ENCODE results near the gene EXD3. TPM values are rescaled to one million over a fixed set of nuclear protein-coding genes. Genes with fewer than 3 reads are reported as not detected.
"Not testable (repeated sequence)": the region's sequence is repeated elsewhere in the genome, so short reads cannot be mapped to it uniquely, and the experiment has no call there.

The EXD3 gene
- total and polyA plus RNA-seq, 4 donors, result 8.6 to 30.5 (median 19.5) TPM

DNA sequence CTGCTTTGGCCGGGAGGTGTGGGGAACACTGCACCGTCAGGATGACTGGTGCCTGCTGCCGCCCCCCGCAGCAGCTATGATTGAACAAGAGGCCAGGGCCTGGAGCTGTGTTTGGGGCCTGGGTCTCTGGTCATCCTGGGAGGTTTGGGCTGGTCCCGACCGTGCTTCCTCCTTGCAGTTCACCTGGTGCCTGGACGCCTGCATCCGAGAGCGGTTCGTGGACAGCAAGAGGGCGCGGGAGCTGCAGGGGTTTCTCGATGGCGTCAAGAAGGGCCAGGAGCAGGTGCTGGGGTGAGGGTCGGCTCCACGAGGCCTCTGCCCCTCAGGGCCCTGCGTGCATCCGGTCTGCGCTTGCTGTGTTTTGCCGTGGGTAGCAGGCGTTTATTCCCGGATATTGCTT is 158.9 kb downstream of the EXD3 start:
- DNase-seq (no peak), ATAC-seq (ENCODE audit: insufficient read depth, low FRiP score) (no peak)
- TF ChIP-seq, protein P1, sequence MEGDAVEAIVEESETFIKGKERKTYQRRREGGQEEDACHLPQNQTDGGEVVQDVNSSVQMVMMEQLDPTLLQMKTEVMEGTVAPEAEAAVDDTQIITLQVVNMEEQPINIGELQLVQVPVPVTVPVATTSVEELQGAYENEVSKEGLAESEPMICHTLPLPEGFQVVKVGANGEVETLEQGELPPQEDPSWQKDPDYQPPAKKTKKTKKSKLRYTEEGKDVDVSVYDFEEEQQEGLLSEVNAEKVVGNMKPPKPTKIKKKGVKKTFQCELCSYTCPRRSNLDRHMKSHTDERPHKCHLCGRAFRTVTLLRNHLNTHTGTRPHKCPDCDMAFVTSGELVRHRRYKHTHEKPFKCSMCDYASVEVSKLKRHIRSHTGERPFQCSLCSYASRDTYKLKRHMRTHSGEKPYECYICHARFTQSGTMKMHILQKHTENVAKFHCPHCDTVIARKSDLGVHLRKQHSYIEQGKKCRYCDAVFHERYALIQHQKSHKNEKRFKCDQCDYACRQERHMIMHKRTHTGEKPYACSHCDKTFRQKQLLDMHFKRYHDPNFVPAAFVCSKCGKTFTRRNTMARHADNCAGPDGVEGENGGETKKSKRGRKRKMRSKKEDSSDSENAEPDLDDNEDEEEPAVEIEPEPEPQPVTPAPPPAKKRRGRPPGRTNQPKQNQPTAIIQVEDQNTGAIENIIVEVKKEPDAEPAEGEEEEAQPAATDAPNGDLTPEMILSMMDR (IDR thresholded peaks at IDR 0.05; ENCODE audit: control extremely low read depth, extremely low read depth), result no peak
- peaks cover 7 to 41% (median 17%) of the 10 kb centered on the region in 4 donors for H3K36me3 ChIP-seq (ENCODE audit: control insufficient read depth in 4 of 4, insufficient read depth in 4 of 4, low read length in 4 of 4)
- no peaks in the 10 kb centered on the region for H3K9me3 ChIP-seq (ENCODE audit: control insufficient read depth in 4 of 4, insufficient read depth in 3 of 4, low read length in 3 of 4)
- H3K4me1 ChIP-seq (ENCODE audit: control insufficient read depth in 5 of 5, insufficient read depth in 5 of 5, low read length in 5 of 5), result peaks cover 0 to 10% (median 3%) of the 10 kb centered on the region in 5 donors
- no peak overlapping the region for H3K4me3 ChIP-seq
- H3K27ac ChIP-seq (ENCODE audit: low read depth in 1 of 2, low read length in 1 of 2), result no peak overlapping the region
- 95 to 97% methylated on average over 22 of the region's 22 CpGs for WGBS, 2 donors
- H3K9ac ChIP-seq (ENCODE audit: insufficient read depth in 1 of 2, low read length in 2 of 2), result no peak overlapping the region
- H3K27me3 ChIP-seq (ENCODE audit: control insufficient read depth in 3 of 3, insufficient read depth in 3 of 3, low read length in 2 of 3), result no peaks in the 10 kb centered on the region

DNA sequence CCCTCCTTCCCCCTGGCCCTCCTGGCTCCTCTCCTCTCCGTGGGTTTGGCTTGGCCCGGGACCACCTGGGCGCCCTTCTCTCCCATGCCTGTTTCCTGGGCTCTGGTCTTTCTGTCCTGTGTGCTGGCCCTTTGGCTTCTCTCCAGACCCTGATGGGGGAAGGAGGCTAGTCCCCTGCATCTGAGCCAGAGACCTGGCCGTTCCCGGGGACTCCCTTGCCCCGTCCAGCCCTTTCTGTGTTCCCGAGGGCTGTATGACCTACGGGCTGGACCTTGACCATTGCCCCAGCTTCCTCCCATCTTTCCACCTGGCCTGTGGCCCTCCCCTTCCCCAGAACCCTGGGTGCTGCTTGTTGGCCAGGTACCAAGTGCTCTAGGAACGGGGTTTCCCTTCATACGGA is 159.5 kb downstream of the EXD3 start:
- DNase-seq, result no peak

DNA sequence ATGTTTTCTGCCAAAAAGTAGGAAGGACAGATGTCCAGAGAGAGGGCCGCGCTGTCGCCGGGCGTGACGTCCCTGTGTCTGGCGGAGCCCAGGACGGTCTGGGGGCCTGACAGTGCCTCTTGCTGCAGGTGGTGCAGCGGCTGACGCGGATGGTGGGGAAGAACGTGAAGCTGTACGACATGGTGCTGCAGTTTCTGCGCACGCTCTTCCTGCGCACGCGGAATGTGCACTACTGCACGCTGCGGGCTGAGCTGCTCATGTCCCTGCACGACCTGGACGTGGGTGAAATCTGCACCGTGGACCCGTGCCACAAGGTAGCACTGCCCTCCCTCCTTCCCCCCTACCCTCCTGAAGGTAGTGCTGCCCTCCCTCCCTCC is 160.1 kb downstream of the EXD3 start:
- ATAC-seq (ENCODE audit: insufficient read depth, low FRiP score), result no peak
- no peak overlapping the region for H3K9ac ChIP-seq (ENCODE audit: insufficient read depth in 1 of 2, low read length in 2 of 2)
- no peaks in the 10 kb centered on the region for H3K27me3 ChIP-seq (ENCODE audit: control insufficient read depth in 3 of 3, insufficient read depth in 3 of 3, low read length in 2 of 3)
- no peak overlapping the region for H3K27ac ChIP-seq (ENCODE audit: low read depth in 1 of 2, low read length in 1 of 2)
- H3K36me3 ChIP-seq (ENCODE audit: control insufficient read depth in 4 of 4, insufficient read depth in 4 of 4, low read length in 4 of 4), result peaks cover 12 to 45% (median 19%) of the 10 kb centered on the region in 4 donors
- H3K4me1 ChIP-seq (ENCODE audit: control insufficient read depth in 5 of 5, insufficient read depth in 5 of 5, low read length in 5 of 5), result peaks cover 0 to 2% (median 0%) of the 10 kb centered on the region in 5 donors
- TF ChIP-seq, protein P1 (IDR thresholded peaks at IDR 0.05; ENCODE audit: control extremely low read depth, extremely low read depth), result no peak
- WGBS, 2 donors, result 91 to 93% methylated on average over 24 of the region's 24 CpGs
- DNase-seq, result no peak
- H3K9me3 ChIP-seq (ENCODE audit: control insufficient read depth in 4 of 4, insufficient read depth in 3 of 4, low read length in 3 of 4), result no peaks in the 10 kb centered on the region
- H3K4me3 ChIP-seq, result no peak overlapping the region

More for the DNA sequence above, 159.5 kb downstream of the EXD3 start:
- peaks cover 12 to 43% (median 19%) of the 10 kb centered on the region in 4 donors for H3K36me3 ChIP-seq (ENCODE audit: control insufficient read depth in 4 of 4, insufficient read depth in 4 of 4, low read length in 4 of 4)
- H3K9me3 ChIP-seq (ENCODE audit: control insufficient read depth in 4 of 4, insufficient read depth in 3 of 4, low read length in 3 of 4), result no peaks in the 10 kb centered on the region
- TF ChIP-seq, protein P1 (IDR thresholded peaks at IDR 0.05; ENCODE audit: control extremely low read depth, extremely low read depth), result no peak
- no peak overlapping the region for H3K9ac ChIP-seq (ENCODE audit: insufficient read depth in 1 of 2, low read length in 2 of 2)
- no peaks in the 10 kb centered on the region for H3K27me3 ChIP-seq (ENCODE audit: control insufficient read depth in 3 of 3, insufficient read depth in 3 of 3, low read length in 2 of 3)
- H3K27ac ChIP-seq (ENCODE audit: low read depth in 1 of 2, low read length in 1 of 2), result no peak overlapping the region
- 82 to 85% methylated on average over 10 of the region's 10 CpGs for WGBS, 2 donors
- no peak overlapping the region for H3K4me3 ChIP-seq
- peaks cover 0 to 5% (median 0%) of the 10 kb centered on the region in 5 donors for H3K4me1 ChIP-seq (ENCODE audit: control insufficient read depth in 5 of 5, insufficient read depth in 5 of 5, low read length in 5 of 5)
- ATAC-seq (ENCODE audit: insufficient read depth, low FRiP score), result no peak

DNA sequence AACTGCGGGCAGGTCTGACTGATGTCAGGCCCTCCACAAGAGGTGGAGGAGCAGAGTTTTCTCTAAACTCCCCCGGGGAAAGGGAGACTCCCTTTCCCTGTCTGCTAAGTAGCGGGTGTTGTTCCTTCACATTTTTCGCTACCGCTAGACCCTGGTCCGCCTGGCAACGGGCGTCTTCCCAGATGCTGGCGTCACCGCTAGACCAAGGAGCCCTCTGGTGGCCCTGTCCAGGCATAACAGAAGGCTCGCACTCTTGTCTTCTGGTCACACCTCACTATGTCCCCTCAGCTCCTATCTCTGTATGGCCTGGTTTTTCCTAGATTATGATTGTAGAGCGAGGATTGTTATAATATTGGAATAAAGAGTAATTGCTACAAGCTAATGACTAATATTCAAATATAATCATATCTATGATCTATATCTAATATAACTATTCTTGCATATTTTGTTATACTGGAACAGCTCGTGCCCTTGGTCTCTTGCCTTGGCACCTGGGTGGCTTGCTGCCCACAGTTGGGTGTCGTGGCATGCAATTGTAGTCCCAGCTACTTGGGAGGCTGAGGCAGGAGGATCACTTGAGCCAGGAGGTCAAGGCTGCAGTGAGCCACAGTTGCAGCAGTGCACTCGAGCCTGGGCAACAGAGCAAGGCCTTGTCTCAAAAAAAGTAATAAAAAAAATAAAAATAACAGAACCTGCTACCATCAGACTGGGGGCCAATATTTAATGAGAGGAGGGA is 160.6 kb downstream of the EXD3 start:
- peak in 1 of 3 donors; percentile 42 for DNase-seq

More for the DNA sequence above, 160.6 kb downstream of the EXD3 start:
- not testable (repeated sequence) for H3K27ac ChIP-seq (ENCODE audit: low read depth in 1 of 2, low read length in 1 of 2); H3K4me1 ChIP-seq (ENCODE audit: control insufficient read depth in 5 of 5, insufficient read depth in 5 of 5, low read length in 5 of 5); H3K9me3 ChIP-seq (ENCODE audit: control insufficient read depth in 4 of 4, insufficient read depth in 3 of 4, low read length in 3 of 4); H3K9ac ChIP-seq (ENCODE audit: insufficient read depth in 1 of 2, low read length in 2 of 2); ATAC-seq (ENCODE audit: insufficient read depth, low FRiP score); H3K4me3 ChIP-seq; H3K27me3 ChIP-seq (ENCODE audit: control insufficient read depth in 3 of 3, insufficient read depth in 3 of 3, low read length in 2 of 3)
- H3K36me3 ChIP-seq (ENCODE audit: control insufficient read depth in 4 of 4, insufficient read depth in 4 of 4, low read length in 4 of 4), result peaks cover 12 to 45% (median 17%) of the 10 kb centered on the region in 4 donors
- WGBS, 2 donors, result 47 to 53% methylated on average over 14 to 15 of the region's 15 CpGs

Other genes starting within 250 kb of the EXD3 start
- gene ANAPC2, start 234.6 kb downstream of the EXD3 start, total RNA-seq, result 10 to 100 TPM; 31.9 to 60.9 TPM
- 10 to 100 TPM; 32.3 to 50.0 TPM for gene ANAPC2, start 234.6 kb downstream of the EXD3 start, polyA plus RNA-seq
- gene SSNA1, start 234.5 kb downstream of the EXD3 start, total RNA-seq, result 10 to 100 TPM; 40.8 to 87.0 TPM
- gene SSNA1, start 234.5 kb downstream of the EXD3 start, polyA plus RNA-seq, result 100 to 1,000 TPM; 114 to 144 TPM
- 10 to 100 TPM in 1 of 2 donors, 1 to 10 TPM in 1; 8.9 to 30.6 TPM for gene TPRN, start 222.4 kb downstream of the EXD3 start, total RNA-seq
- 10 to 100 TPM; 12.6 to 18.3 TPM for gene TPRN, start 222.4 kb downstream of the EXD3 start, polyA plus RNA-seq
- 10 to 100 TPM; 26.0 to 35.8 TPM for gene TMEM203, start 217.5 kb downstream of the EXD3 start, total RNA-seq
- 10 to 100 TPM; 31.8 to 39.3 TPM for gene TMEM203, start 217.5 kb downstream of the EXD3 start, polyA plus RNA-seq
- gene NDOR1, start 217.5 kb downstream of the EXD3 start, total RNA-seq, result 10 to 100 TPM in 1 of 2 donors, 1 to 10 TPM in 1; 4.5 to 22.0 TPM
- gene NDOR1, start 217.5 kb downstream of the EXD3 start, polyA plus RNA-seq, result 10 to 100 TPM; 11.8 to 12.2 TPM
- gene RNF208, start 200.9 kb downstream of the EXD3 start, total RNA-seq, result 1 to 10 TPM; 1.7 to 7.5 TPM
- 10 to 100 TPM in 1 of 2 donors, 1 to 10 TPM in 1; 3.1 to 12.0 TPM for gene RNF208, start 200.9 kb downstream of the EXD3 start, polyA plus RNA-seq
- gene CYSRT1, start 198.0 kb downstream of the EXD3 start, total RNA-seq, result under 1 TPM in 1 of 2 donors, not detected in 1; 0.92 TPM
- gene CYSRT1, start 198.0 kb downstream of the EXD3 start, polyA plus RNA-seq, result 1 to 10 TPM in 1 of 2 donors, under 1 TPM in 1; 0.70 to 2.7 TPM
- gene RNF224, start 195.7 kb downstream of the EXD3 start, total RNA-seq, result 1 to 10 TPM in 1 of 2 donors, under 1 TPM in 1; 0.52 to 1.1 TPM
- 1 to 10 TPM in 1 of 2 donors, under 1 TPM in 1; 0.24 to 1.1 TPM for gene RNF224, start 195.7 kb downstream of the EXD3 start, polyA plus RNA-seq
- gene SLC34A3, start 192.3 kb downstream of the EXD3 start, total RNA-seq, result under 1 TPM in 1 of 2 donors, not detected in 1; 0.65 TPM
- under 1 TPM; 0.03 to 0.12 TPM for gene SLC34A3, start 192.3 kb downstream of the EXD3 start, polyA plus RNA-seq
- 100 to 1,000 TPM; 163 to 505 TPM for gene TUBB4B, start 181.9 kb downstream of the EXD3 start, total RNA-seq
- gene TUBB4B, start 181.9 kb downstream of the EXD3 start, polyA plus RNA-seq, result 100 to 1,000 TPM; 326 to 338 TPM
- not detected for gene STPG3, start 171.9 kb downstream of the EXD3 start, total RNA-seq
- under 1 TPM in 1 of 2 donors, not detected in 1; 0.18 TPM for gene STPG3, start 171.9 kb downstream of the EXD3 start, polyA plus RNA-seq
- gene NELFB, start 167.8 kb downstream of the EXD3 start, total RNA-seq, result 10 to 100 TPM; 30.4 to 56.2 TPM
- 10 to 100 TPM; 37.3 to 51.1 TPM for gene NELFB, start 167.8 kb downstream of the EXD3 start, polyA plus RNA-seq
- gene TOR4A, start 145.4 kb downstream of the EXD3 start, total RNA-seq, result 10 to 100 TPM; 12.1 to 42.5 TPM
- gene TOR4A, start 145.4 kb downstream of the EXD3 start, polyA plus RNA-seq, result 10 to 100 TPM in 1 of 2 donors, 1 to 10 TPM in 1; 9.6 to 29.2 TPM
- 10 to 100 TPM in 1 of 2 donors, 1 to 10 TPM in 1; 5.2 to 10.8 TPM for gene NRARP, start 120.9 kb downstream of the EXD3 start, total RNA-seq
- 1 to 10 TPM; 2.1 to 6.4 TPM for gene NRARP, start 120.9 kb downstream of the EXD3 start, polyA plus RNA-seq
- 10 to 100 TPM in 1 of 2 donors, 1 to 10 TPM in 1; 3.1 to 10.1 TPM for gene NOXA1, start 231 bp upstream of the EXD3 start, total RNA-seq
- 10 to 100 TPM in 1 of 2 donors, 1 to 10 TPM in 1; 2.1 to 11.7 TPM for gene NOXA1, start 231 bp upstream of the EXD3 start, polyA plus RNA-seq
- under 1 TPM; 0.14 to 0.28 TPM for gene ENTPD8, start 18.2 kb upstream of the EXD3 start, total RNA-seq
- under 1 TPM; 0.08 to 0.45 TPM for gene ENTPD8, start 18.2 kb upstream of the EXD3 start, polyA plus RNA-seq
- gene NSMF, start 36.2 kb upstream of the EXD3 start, total RNA-seq, result 10 to 100 TPM; 13.8 to 34.1 TPM
- 10 to 100 TPM; 26.1 to 39.8 TPM for gene NSMF, start 36.2 kb upstream of the EXD3 start, polyA plus RNA-seq
- gene PNPLA7, start 127.2 kb upstream of the EXD3 start, total RNA-seq, result 1 to 10 TPM; 6.5 to 8.9 TPM
- 1 to 10 TPM in 1 of 2 donors, under 1 TPM in 1; 0.79 to 8.8 TPM for gene PNPLA7, start 127.2 kb upstream of the EXD3 start, polyA plus RNA-seq
- gene MRPL41, start 128.7 kb upstream of the EXD3 start, total RNA-seq, result 10 to 100 TPM; 24.2 to 55.2 TPM
- 100 to 1,000 TPM in 1 of 2 donors, 10 to 100 TPM in 1; 51.3 to 110 TPM for gene MRPL41, start 128.7 kb upstream of the EXD3 start, polyA plus RNA-seq
- gene DPH7, start 155.8 kb upstream of the EXD3 start, total RNA-seq, result 10 to 100 TPM; 28.0 to 36.5 TPM
- 10 to 100 TPM; 23.6 to 32.6 TPM for gene DPH7, start 155.8 kb upstream of the EXD3 start, polyA plus RNA-seq
- gene ZMYND19, start 167.3 kb upstream of the EXD3 start, total RNA-seq, result 10 to 100 TPM; 11.4 to 25.5 TPM
- gene ZMYND19, start 167.3 kb upstream of the EXD3 start, polyA plus RNA-seq, result 10 to 100 TPM; 15.4 to 29.1 TPM
- 10 to 100 TPM; 57.4 to 94.8 TPM for gene ARRDC1, start 182.5 kb upstream of the EXD3 start, total RNA-seq
- gene ARRDC1, start 182.5 kb upstream of the EXD3 start, polyA plus RNA-seq, result 100 to 1,000 TPM in 1 of 2 donors, 10 to 100 TPM in 1; 94.4 to 137 TPM
- gene EHMT1, start 195.8 kb upstream of the EXD3 start, total RNA-seq, result 10 to 100 TPM; 76.4 to 91.5 TPM
- 10 to 100 TPM; 32.2 to 39.9 TPM for gene EHMT1, start 195.8 kb upstream of the EXD3 start, polyA plus RNA-seq

Data from lung (tissue), 12 donors.